Lower lobe of right lung (tissue), 2 donors: ENCODE results near the gene NDUFAF8. TPM values are rescaled to one million over a fixed set of nuclear protein-coding genes. Genes with fewer than 3 reads are reported as not detected.
A peak's percentile ranks its signal among the peaks of the same experiment; 100 is the strongest.

Experiments
- ATAC-seq, 2 donors: fragments of 200-7000 bp; cut with Tn5 transposase; one replicate each; pipeline ENCODE4 v1.9.1; 2020 to 2022; ENCODE audit warnings: mild to moderate bottlenecking in 2 of 2, moderate library complexity in 2 of 2
- DNase-seq: peaks from one replicate; pipeline ENCODE4 v3.0.0-alpha.2; 2020
- H3K27ac ChIP-seq: fragments of 200-600 bp; one replicate; pipeline ENCODE4 v1.8.0; 2022
- H3K27me3 ChIP-seq: fragments of 200-600 bp; one replicate; pipeline ENCODE4 v1.8.0; 2022; ENCODE audit warnings: low read depth
- H3K36me3 ChIP-seq: fragments of 200-600 bp; one replicate; pipeline ENCODE4 v1.8.0; 2022; ENCODE audit warnings: mild to moderate bottlenecking
- H3K4me1 ChIP-seq: fragments of 200-600 bp; one replicate; pipeline ENCODE4 v1.8.0; 2022
- H3K4me3 ChIP-seq: fragments of 200-600 bp; one replicate; pipeline ENCODE4 v1.8.0; 2022; ENCODE audit warnings: mild to moderate bottlenecking
- H3K9me3 ChIP-seq: fragments of 200-600 bp; one replicate; pipeline ENCODE4 v1.8.0; 2022
- CTCF ChIP-seq: fragments of 200-600 bp; IDR thresholded peaks from one replicate; pipeline ENCODE4 v1.8.0; 2022; ENCODE audit warnings: antibody characterized with exemption, mild to moderate bottlenecking
- intact Hi-C: fragments of 100-400 bp; cut with DNase I; formaldehyde crosslinking; loops from one replicate; pipeline ENCODE4 v1.11.0; 2022
- total RNA-seq: library from RNA; stranded (reverse); fragmentation: NEBNext Ultra II Directional; extraction: Animal tissue kit (Norgen Biotek cat#: 25700); gene quantifications from one replicate; pipeline ENCODE4 v1.2.1, GENCODE V29; 2021
- donor health status: DM: no; HTN: yes; CAD: no; lungs with severe emphysema.

NDUFAF8 gene
- total RNA-seq, 1 donor from 2014 or later = 24.3 TPM

- H3K4me3 ChIP-seq = no peak overlapping the region
- TF ChIP-seq CTCF = no peak
- H3K27me3 ChIP-seq = no peaks in the 10 kb centered on the region
- DNase-seq = no peak
- H3K4me1 ChIP-seq = peaks cover 26% of the 10 kb centered on the region
- intact Hi-C loops = no loop called here
- H3K36me3 ChIP-seq = peaks cover 83% of the 10 kb centered on the region
- no peaks in the 10 kb centered on the region for H3K9me3 ChIP-seq
- no peak overlapping the region for H3K27ac ChIP-seq
- ATAC-seq = no peak
Observed at GRCh38 chr17:81273698-81274470, 34.8 kb downstream of the NDUFAF8 start.

GRCh38 chr17:81274471-81274855 is 35.3 kb downstream of the NDUFAF8 start:
- intact Hi-C loops = no loop called here
- Histone ChIP-seq H3K4me1 (peaks cover 27% of the 10 kb centered on the region), H3K4me3 (no peak overlapping the region), H3K36me3 (peaks cover 83% of the 10 kb centered on the region), H3K27ac (no peak overlapping the region), H3K27me3 (no peaks in the 10 kb centered on the region), H3K9me3 (no peaks in the 10 kb centered on the region)
- TF ChIP-seq CTCF = no peak
- DNase-seq = no peak
- no peak for ATAC-seq

- H3K36me3 ChIP-seq = peaks cover 87% of the 10 kb centered on the region
- peaks cover 27% of the 10 kb centered on the region for H3K4me1 ChIP-seq
- peak overlapping the region; percentile 66 for H3K27ac ChIP-seq
- no peak for TF ChIP-seq CTCF
- peak; percentile 4 to 6 for ATAC-seq
- H3K27me3 ChIP-seq = no peaks in the 10 kb centered on the region
- H3K4me3 ChIP-seq = peak overlapping the region; percentile 41
- intact Hi-C loops = no loop called here
- no peaks in the 10 kb centered on the region for H3K9me3 ChIP-seq
- DNase-seq = no peak
Observed at GRCh38 chr17:81276781-81277180, 37.7 kb downstream of the NDUFAF8 start.

GRCh38 chr17:81277421-81277820 is 38.3 kb downstream of the NDUFAF8 start:
- peak; percentile 74 for DNase-seq
- intact Hi-C loops = no loop called here
- Histone ChIP-seq H3K27ac (peak overlapping the region; percentile 66), H3K4me1 (peaks cover 27% of the 10 kb centered on the region), H3K27me3 (no peaks in the 10 kb centered on the region), H3K36me3 (peaks cover 87% of the 10 kb centered on the region), H3K9me3 (no peaks in the 10 kb centered on the region), H3K4me3 (peak overlapping the region; percentile 41)
- no peak for TF ChIP-seq CTCF
- peak; percentile 77 to 84 for ATAC-seq

- Histone ChIP-seq H3K36me3 (peaks cover 87% of the 10 kb centered on the region), H3K27me3 (no peaks in the 10 kb centered on the region), H3K27ac (peak overlapping the region; percentile 66), H3K9me3 (no peaks in the 10 kb centered on the region), H3K4me1 (peaks cover 27% of the 10 kb centered on the region), H3K4me3 (peak overlapping the region; percentile 41)
- DNase-seq = no peak
- peak in 1 of 2 donors; percentile 53 for ATAC-seq
- intact Hi-C loops = no loop called here
- no peak for TF ChIP-seq CTCF
Observed at GRCh38 chr17:81277946-81278693, 39.0 kb downstream of the NDUFAF8 start.
